Stimulated activated CD4-positive, alpha-beta T cell treated with anti-CD3 and anti-CD28 coated beads, Interleukin-12 subunit alpha, Interleukin-12 subunit beta, amount 100 ng/mL, for 48 hours (primary cell): Measurements from ENCODE around the gene RHOU.
"Not testable (repeated sequence)": the region's sequence is repeated elsewhere in the genome, so short reads cannot be mapped to it uniquely, and the experiment has no call there.

ENCODE experiments used
- DNase-seq, 3 donors: peaks; one replicate each; pipeline ENCODE4 v3.0.0-alpha.2; 2020; ENCODE audit warnings: low read depth in 2 of 3, low spot score in 1 of 3

The RHOU gene

GRCh38 chr1:228755800-228756199, 20.5 kb downstream of the RHOU start:
- no peak for DNase-seq

GRCh38 chr1:228756457-228756856, 21.2 kb downstream of the RHOU start:
- DNase-seq, result no peak

DNA sequence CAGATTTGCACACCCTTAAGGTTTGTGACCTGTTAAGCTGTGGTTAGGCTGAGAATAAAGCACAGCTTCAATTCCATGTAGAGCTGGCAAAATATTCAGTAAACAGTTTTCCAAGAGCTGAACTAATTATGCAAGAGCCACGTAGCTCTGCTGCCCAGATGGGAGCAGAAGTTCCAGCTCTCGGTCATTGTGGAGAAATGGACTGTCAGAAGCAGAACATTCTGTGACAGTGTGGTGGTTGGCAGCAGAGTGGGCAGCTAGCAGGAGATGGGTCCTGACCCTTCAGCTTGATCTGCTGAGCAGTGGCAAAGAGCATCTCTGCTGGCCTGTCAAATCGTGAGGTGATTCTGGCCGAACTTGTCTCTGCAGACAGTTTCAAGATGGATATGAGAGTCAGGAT, 23.2 kb downstream of the RHOU start:
- no peak for DNase-seq

DNA sequence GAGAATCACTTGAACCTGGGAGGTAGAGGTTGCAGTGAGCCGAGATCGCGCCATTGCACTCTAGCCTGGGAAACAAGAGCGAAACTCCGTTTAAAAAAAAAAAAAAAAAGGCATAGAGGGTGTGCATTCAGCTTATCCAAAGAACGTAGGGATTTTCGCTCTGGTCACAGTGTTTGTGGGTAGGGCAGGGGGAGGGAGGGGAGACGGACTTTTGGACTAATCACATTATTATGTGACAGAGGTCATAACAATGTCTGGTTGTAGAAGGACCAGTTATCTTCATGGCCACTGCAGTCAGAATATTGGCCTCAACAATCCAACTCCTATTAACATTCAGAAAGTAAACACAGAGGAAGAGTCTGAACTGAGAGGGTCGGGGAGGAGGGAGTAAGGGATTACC, 25.7 kb downstream of the RHOU start:
- no peak for DNase-seq

DNA sequence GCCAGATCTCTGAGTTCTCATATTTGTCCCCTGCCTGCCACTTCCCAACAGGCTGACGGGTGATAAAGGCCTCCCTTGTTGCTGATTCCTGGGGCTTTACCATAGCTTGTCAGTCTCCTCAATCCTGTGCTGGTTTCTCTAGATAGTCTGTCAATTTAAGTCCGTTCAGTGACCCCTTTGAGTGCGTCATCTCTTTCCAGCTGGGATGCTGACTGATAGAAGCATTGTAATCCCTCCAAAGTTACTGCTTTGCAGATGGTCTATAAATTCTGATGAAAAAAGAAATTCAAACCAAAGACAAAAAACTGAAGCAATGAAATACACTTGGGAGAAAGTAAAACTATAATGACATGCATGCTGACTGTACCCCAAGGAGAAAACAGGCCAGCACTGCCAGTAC, 28.3 kb downstream of the RHOU start:
- no peak for DNase-seq

DNA sequence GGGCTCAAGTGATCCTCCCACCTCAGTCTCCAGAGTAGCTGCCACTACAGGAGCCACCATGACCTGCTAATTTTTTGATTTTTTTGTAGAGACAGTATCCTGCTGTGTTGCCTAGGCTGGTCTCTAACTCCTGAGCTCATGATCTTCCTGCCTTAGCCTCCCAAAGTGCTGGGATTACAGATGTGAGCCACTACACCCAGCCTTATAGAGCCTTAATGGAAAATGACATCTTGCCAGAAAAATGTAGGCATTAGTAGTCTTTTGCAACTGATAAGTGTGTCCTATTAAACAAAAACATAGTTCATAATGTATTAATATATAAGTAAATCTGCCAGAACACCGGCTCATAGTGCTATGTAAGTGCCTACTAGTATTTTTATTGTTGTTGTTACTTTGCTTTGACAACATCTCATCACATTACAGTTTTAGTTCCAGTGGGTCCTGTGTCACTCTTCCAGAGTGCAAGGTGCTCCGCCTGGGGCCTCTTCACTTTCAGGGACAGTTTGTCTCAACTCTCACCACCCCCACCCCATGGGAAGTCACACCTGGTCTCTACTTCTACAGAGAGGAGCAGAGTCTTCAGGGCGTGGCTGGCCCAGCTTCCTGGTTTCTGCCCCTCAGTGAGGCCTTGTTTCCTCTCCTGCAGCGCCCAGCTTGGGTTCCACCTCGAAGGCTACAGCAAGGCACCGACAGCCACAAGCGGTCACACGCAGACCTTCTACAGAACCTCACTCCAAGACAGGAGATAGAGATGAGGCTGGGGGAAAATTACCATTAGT, 30.1 kb downstream of the RHOU start:
- no peak for DNase-seq

DNA sequence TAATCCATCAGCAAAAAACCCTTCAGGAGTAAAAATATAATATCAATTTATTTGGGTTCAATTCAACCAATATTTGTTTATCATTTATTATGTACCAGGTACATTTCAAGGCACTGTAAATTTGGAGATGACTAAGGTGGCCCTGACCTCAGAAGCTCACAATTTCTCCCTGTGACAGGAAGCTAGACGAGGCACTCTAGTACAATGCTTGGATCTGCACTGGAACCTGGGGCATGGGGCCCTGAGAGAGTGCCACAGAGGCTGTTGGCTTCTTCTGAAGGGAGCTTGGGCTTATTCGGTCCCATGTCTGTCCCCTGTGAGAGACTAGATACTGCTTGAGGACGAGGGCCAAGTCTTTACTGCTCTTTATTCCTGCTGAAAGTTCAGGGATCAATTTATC, 31.5 kb downstream of the RHOU start:
- no peak for DNase-seq

DNA sequence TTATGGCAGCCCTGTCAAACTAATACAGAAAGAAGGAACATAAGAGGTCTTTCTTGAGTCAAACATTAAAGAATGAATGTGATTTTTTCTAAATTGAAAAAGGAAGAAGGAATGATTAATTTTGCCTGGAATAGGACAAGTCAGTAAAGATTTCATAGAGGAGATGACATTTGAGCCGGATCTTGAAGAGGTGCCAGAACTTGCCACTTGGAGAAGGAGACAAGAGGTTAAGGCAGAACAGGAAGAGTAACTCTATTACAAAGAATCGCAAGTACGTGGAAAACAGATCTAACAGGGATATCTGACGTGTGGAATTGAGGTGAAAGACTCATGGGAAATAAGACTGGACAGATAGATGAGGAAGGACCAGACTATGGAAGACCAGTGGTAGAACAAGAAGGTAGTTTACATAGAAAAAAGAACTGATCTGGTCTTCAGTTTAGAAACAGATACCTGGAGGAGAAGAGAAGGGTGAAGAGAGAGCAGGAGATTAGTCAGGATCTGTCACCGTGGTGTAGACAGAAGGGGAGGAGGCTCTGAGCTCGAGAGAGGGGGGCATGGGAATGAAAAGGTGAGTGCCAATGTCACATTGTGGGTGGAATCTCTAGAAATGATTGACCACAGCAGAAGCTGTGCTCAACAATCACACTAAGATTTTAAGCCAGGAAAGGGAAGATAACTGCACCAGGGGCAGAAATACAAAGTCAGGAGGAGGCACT, 32.5 kb downstream of the RHOU start:
- no peak for DNase-seq

- DNase-seq, result no peak
Measured at GRCh38 chr1:228768355-228769000, 33.2 kb downstream of the RHOU start.

DNA sequence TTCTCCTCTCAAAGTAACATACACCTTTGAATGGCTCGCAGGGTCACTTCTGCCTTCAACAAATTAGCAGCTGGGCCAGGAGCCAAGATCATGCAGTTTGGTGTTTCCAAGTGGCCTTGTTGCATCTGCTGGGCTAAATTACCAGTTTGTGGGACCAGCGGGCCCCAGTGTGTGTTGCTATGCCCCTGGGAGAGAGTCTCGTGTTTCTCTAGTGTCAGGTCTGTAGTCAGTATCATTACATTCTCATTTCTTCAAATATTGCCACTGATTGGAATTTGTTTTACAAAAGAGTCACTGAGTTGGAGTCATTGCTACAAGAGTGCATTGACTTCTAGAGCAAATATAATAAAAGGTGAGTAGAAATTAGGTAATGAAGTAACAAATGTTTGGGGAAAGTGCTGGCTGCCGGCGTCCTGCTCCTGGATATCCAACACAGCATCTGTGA, 35.5 kb downstream of the RHOU start:
- no peak for DNase-seq

GRCh38 chr1:228772516-228773212, 37.4 kb downstream of the RHOU start:
- DNase-seq, result no peak

GRCh38 chr1:228775946-228776345, 40.7 kb downstream of the RHOU start:
- DNase-seq, result not testable (repeated sequence)

- no peak for DNase-seq
Measured at GRCh38 chr1:228776449-228776848, 41.2 kb downstream of the RHOU start.

GRCh38 chr1:228777236-228777635, 42.0 kb downstream of the RHOU start:
- no peak for DNase-seq

- DNase-seq, result no peak
Measured at GRCh38 chr1:228778026-228778425, 42.7 kb downstream of the RHOU start.

DNA sequence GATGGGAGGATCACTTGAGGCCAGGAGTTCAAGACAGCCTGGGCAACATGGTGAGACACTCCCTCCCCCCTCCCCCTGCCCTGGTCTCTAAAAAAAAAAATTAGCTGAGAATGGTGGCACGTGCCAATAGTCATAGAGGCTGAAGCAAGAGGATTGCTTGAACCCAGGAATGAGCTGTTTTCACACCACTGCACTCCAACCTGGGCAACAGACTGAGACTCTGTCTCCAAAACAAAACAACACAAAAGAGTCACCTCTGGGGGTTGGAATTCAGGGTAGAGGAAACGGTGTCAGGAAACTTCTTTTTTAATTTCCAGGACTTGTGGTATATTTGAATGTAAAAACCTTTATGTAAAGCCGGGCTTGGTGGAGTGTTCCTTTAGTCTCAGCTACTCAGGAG, 43.2 kb downstream of the RHOU start:
- DNase-seq, result no peak

DNA sequence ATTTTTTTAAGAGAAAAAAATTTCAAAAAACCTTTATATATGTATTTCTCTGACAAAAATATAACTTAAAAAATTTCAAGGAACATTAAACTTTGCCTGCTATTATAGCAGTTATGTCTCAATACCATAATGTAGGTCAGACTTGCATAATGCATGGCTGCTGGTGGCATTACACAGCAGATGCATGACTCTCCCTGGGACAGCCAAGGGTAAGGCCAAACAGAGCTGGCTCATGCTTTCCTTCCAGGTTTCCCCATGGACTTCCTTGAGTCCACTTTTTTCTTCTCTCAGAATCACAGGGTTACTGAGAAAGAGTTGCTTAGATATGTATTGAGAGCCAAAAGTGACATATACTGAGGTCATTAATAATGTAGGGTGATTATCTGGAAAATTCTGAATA, 43.7 kb downstream of the RHOU start:
- no peak for DNase-seq

DNA sequence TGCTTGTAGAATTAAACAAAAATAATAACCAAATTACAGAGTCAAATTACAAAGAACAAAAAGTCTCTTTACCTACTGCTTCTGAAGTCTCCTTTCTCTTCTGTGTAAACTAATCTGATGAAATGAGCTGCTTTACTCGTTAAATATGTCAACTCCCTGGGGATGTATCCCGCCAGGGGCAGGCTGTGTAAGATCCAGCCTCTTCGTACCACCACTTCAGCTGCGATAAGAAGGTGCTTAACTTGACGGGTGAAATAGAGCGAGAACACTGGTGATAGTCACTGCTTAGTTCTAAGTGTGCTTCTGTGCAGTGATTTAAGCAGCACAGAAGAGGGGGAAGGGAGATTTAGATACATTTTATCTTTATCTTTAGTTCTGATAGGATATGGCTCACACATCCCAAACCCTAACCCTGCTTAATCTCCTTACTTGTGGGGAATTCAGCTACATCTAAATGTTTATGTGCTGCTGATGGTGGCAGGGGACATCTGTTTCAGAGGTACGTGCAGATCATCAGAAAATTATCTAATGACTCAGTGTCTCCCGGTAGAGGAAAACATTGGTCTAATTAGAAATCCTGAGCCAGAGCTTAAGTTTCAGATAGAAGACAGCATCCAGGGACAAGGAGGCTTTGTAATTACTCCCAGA, 46.0 kb downstream of the RHOU start:
- DNase-seq, result no peak

DNA sequence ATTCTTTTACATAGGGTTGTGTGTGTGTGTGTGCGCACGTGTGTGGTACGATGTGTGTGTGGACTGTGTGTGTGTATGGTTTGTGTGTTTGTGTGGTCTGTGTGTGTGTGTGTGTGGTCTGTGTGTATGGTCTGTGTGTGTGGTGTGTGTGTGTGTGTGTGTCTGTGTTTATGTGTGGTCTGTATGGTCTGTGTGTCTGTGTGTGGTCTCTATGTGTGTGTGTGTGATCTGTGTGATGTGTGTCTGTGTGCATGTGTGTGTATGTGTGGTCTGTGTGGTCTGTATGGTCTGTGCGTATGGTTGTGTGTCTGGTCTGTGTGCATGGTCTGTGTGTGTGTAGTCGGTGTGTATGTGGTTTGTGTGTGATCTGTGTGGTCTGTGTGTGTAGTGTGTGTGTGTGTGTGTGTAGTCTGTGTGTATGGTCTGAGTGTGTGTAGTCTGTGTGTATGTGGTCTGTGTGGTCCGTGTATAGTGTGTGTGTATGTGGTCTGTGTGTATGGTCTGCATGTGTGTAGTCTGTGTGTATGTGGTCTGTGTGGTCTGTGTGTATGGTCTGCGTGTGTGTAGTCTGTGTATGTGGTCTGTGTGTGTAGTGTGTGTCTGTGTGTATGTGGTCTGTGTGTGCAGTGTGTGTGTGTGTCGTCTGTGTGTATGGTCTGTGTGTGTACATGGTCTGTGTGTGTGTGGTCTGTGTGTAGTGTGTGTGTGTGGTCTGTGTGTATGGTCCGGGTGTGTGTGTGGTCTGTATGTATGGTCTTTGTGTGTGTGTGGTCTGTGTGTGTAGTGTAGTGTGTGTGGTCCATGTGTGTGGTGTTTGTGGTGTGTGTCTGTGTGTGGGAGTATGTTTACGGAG, 46.8 kb downstream of the RHOU start:
- DNase-seq, result no peak
